IPS DF 19.7 (cell line): Measurements from ENCODE around the gene ATRX.

Source experiments
- DNase-seq: peaks from one replicate; pipeline ENCODE4 v3.0.0-alpha.2; 2013; ENCODE audit warnings: low read depth, low spot score

Gene ATRX

DNA sequence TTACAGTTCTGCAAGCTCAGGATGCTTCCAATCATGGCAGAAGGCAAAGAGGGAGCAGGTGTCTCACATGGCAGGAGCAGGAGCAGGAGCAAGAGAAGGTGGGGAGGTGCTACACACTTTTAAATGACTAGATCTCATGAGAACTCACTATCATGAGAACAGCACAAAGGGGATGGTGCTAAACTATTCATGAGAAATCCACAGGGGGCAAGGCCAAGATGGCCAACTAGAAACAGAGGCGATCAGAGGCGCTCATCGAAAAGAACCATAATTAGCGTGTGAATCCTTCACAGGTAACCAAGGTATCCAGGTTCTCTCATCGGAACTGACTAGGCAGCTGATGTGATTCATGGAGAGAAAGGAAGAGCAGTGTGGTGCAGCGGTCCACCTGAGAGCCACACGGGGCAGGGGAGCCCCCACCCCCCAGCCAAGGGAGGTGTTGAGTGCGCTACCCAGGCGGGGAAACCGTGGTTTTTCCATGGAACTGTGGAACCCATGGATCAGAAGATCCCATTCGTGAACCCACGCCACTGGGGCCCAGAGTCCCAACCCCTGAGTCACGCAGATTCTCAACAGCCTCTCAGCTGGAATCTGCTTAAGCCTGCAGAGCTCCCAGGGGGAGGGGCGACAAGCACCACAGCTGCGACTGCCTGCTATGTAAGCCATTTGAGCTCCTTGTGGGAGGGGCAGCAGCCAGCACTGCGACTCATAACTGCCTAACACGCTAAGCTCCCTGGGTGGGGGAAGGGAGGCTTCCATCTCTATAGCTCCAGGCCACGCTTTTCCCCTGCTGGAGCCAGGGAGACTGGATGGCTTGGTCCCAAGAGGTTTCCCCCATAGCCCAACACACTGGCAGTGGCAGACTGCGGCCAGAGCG lies 292.1 kb downstream of the ATRX start:
- peak; percentile 57 for DNase-seq

DNA sequence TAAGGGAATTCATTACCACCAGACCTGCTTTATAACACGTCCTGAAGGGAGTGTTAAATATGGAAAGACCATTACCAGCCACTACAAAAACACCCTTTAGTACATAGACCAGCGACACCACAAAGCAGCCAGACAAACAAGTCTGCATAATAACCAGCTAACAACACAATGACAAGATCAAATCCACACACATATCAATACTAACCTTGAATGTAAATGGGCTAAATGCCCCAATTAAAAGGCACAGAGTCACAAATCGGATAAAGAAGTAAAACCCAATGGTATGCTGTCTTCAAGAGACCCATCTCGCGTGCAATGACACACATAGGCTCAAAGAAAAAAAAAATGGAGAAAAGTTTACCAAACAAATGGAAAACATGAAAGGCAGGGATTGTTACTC lies 302.0 kb downstream of the ATRX start:
- no peak for DNase-seq

DNA sequence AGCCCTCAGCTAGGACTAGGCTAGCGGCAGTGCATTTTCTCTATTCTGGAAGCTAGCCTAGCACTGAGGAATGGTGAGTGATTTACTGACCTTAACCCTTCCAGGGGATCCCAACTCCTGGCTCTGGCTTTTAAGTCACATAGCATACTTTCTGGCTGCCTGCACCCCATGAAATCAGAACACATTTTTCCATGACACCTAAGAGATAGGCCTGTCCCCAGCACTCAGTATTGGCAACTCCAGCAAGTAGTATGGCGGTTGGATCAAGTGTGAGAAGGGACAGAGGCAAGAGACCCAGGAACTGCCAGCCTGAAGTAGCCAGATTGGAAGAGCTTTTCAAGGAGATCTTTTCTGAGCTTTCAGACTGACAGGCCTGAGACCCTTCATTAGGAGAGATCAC lies 330.6 kb downstream of the ATRX start:
- DNase-seq, result no peak
